ENCODE results near the gene TTC3. TPM values are rescaled to one million over a fixed set of nuclear protein-coding genes. Genes with fewer than 3 reads are reported as not detected.
"Not testable (repeated sequence)": the region's sequence is repeated elsewhere in the genome, so short reads cannot be mapped to it uniquely, and the experiment has no call there.

Gene TTC3
- total RNA-seq, 1 experiment from 2014 or later = 259 TPM

DNA sequence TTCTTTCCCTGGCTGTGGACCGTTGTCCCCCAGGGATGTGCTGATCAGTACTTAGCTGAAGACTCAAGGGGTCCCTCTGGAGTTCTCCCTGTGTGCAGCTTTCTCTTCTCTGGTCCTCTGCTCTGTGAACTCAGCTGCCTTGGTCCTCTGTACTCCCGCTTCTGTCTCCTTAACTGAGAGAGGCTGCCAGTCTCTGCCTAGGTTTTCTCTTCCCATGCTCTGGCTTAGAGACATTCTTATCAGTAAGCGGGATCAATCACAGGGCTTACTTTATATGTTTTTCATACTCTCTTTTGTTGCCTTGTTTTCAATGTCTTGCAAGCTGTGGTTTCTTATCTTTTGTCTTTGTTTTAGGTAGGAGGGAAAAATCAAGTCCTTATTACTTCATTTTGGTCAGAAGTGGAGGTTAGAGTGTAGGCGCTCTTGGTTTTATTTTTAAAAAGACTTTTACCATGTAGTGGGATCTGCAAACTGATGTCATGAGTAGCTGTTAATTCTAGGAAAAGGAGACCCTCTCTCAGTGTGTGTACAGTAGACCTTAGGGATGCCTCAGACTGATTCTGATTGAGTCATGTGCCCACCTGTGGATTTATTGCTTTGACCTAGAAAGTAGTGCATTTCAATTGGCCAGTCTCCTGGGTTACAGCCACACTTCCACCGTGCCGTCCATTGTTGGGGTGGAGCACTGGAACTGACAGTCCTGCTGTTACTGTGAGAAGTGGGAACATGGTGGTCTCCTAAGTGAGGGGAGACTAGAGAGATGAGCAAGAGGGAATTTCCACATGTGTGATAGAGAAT lies 46.6 kb downstream of the TTC3 start:
- Histone ChIP-seq H3K4me1 (replicated peaks) (no peaks in the 10 kb centered on the region), H3K27ac (no peak overlapping the region), H3K9me3 (replicated peaks) (no peaks in the 10 kb centered on the region), H3K36me3 (peaks cover 57% of the 10 kb centered on the region), H3K27me3 (replicated peaks) (no peaks in the 10 kb centered on the region), H3K4me3 (no peak overlapping the region)
- no peak for DNase-seq (ENCODE audit: low read depth in 1 of 2, low spot score in 2 of 2)

DNA sequence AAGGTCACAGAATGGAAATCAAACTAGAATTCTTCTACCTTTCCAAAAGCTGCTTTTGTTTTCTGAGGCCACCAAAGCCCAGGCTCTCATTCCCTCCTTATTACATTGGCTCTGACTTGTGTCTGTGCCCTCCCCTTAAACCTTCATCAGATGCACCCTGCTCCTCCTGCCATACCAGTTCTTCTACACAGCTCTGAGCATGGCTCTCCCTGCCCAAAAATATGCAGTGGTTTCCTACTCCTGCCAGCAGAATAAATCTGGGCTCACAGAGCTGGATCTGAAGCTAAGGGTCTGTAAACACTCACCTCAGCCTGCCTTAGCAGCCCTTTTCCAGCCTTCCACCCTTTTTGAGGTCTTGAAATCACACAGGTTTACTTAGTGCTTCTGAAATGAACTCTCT lies 55.0 kb downstream of the TTC3 start:
- no peak overlapping the region for H3K27ac ChIP-seq
- peaks cover 79% of the 10 kb centered on the region for H3K36me3 ChIP-seq

DNA sequence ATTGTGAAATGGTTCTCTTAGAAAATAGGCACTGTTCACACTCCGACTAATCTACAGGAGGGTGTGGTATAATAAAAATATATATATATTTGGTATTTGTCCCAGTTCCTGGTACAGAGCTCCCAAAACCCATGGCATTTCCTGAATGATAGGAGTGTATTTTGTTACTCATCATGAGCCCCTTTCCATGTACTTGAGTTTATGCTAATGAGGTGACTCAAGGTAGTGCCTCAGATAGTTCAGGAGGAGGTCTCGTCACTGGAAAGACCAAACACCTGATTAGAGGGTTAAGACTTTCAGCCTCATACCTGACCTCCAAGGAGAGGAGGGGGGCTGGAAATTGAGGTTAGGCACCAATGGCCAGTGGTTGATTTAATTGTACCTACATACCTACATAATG lies 57.9 kb downstream of the TTC3 start:
- no peak overlapping the region for H3K27ac ChIP-seq
- H3K27me3 ChIP-seq (replicated peaks) = no peaks in the 10 kb centered on the region
- no peak for DNase-seq (ENCODE audit: low read depth in 1 of 2, low spot score in 2 of 2)
- no peaks in the 10 kb centered on the region for H3K9me3 ChIP-seq (replicated peaks)
- peaks cover 86% of the 10 kb centered on the region for H3K36me3 ChIP-seq
- no peak overlapping the region for H3K4me3 ChIP-seq
- no peaks in the 10 kb centered on the region for H3K4me1 ChIP-seq (replicated peaks)

More for the DNA sequence above, 55.0 kb downstream of the TTC3 start:
- no peaks in the 10 kb centered on the region for H3K27me3 ChIP-seq (replicated peaks)
- no peaks in the 10 kb centered on the region for H3K4me1 ChIP-seq (replicated peaks)
- no peak for DNase-seq (ENCODE audit: low read depth in 1 of 2, low spot score in 2 of 2)
- H3K4me3 ChIP-seq = no peak overlapping the region
- no peaks in the 10 kb centered on the region for H3K9me3 ChIP-seq (replicated peaks)

DNA sequence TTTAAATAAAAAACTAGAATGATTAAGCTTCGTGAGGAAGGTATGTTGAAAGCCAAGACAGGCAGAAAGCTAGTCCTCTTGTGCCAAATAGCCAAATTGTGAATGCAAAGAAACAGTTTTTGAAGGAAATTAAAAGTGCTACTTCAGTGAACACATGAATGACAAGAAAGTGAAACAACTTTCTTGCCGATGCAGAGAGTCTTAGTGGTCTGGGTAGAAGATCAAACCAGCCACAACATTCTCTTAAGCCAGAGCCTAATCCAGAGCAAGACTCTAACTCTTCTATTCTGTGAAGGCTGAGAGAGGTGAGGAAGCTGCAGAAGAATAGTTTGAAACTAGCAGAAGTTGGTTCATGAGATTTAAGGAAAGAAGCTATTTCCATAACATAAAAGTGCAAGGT lies 63.2 kb downstream of the TTC3 start:
- Histone ChIP-seq H3K27ac (no peak overlapping the region), H3K9me3 (replicated peaks) (peaks cover 13% of the 10 kb centered on the region), H3K4me3 (no peak overlapping the region), H3K4me1 (replicated peaks) (peaks cover 15% of the 10 kb centered on the region), H3K36me3 (peaks cover 90% of the 10 kb centered on the region), H3K27me3 (replicated peaks) (no peaks in the 10 kb centered on the region)
- DNase-seq (ENCODE audit: low read depth in 1 of 2, low spot score in 2 of 2) = no peak

DNA sequence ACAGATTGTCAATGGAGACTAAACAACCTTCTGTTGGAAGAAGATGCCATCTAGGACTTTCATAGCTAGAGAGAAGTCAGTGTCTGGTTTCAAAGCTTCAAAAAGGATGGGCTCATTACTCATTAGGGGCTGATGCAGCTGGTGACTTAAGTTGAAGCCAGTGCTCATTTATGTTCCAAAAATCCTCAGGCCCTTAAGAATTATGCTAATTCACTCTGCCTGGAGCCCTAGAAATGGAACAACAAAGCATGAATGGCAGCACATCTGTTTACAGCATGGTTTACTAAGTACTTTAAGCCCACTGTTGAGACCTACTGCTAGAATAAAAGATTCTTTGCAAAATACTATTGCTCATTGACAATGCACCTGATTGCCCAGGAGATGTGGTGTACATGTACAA lies 63.7 kb downstream of the TTC3 start:
- Histone ChIP-seq H3K27me3 (replicated peaks) (no peaks in the 10 kb centered on the region), H3K36me3 (peaks cover 90% of the 10 kb centered on the region), H3K4me1 (replicated peaks) (peaks cover 15% of the 10 kb centered on the region), H3K27ac (no peak overlapping the region), H3K4me3 (no peak overlapping the region), H3K9me3 (replicated peaks) (peaks cover 13% of the 10 kb centered on the region)
- DNase-seq (ENCODE audit: low read depth in 1 of 2, low spot score in 2 of 2) = no peak

DNA sequence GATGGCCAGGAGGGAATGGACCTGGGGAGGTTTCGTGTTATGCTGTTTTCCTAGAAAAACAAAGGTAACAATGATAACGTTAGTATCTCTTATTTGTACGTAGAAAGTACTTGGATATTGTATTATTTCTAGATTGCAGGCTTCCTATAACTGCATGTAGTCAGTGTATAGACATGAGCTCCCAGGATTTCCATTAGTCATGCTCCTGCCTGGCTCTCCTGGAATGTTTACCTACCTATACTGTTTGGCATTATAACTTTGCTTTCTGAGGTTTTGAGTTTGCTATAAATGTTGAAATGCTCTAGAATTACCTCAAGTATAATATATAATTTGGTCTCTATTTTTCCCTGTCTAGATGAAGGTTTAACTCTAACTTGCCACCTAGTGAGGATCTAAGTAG lies 66.1 kb downstream of the TTC3 start:
- Histone ChIP-seq H3K4me3 (no peak overlapping the region), H3K4me1 (replicated peaks) (peaks cover 15% of the 10 kb centered on the region), H3K36me3 (peaks cover 82% of the 10 kb centered on the region), H3K9me3 (replicated peaks) (peaks cover 13% of the 10 kb centered on the region), H3K27me3 (replicated peaks) (no peaks in the 10 kb centered on the region), H3K27ac (no peak overlapping the region)
- no peak for DNase-seq (ENCODE audit: low read depth in 1 of 2, low spot score in 2 of 2)

DNA sequence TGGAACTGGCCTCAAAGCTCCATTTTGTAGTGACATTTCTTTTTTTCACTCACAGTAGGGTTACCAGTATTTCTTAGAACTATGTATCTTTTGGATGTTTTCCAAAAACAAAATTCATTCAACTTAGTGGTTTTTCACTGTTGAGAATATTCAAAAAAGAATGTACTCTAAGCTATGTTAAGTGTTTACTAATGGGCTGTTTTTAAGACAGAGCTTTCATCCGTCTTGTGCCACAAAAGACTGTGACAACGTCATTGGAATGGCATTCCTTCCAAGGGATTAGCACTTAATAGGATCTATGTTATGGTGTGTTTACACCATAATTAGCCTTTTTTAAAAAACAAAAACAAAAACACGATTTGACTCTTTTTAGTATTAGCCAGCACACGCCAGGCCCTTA lies 66.8 kb downstream of the TTC3 start:
- DNase-seq (ENCODE audit: low read depth in 1 of 2, low spot score in 2 of 2) = peak in 1 of 2 experiments; percentile 60
- Histone ChIP-seq H3K36me3 (peaks cover 82% of the 10 kb centered on the region), H3K4me1 (replicated peaks) (peaks cover 15% of the 10 kb centered on the region), H3K27ac (peak overlapping the region; percentile 40), H3K4me3 (no peak overlapping the region), H3K9me3 (replicated peaks) (peaks cover 13% of the 10 kb centered on the region), H3K27me3 (replicated peaks) (no peaks in the 10 kb centered on the region)

DNA sequence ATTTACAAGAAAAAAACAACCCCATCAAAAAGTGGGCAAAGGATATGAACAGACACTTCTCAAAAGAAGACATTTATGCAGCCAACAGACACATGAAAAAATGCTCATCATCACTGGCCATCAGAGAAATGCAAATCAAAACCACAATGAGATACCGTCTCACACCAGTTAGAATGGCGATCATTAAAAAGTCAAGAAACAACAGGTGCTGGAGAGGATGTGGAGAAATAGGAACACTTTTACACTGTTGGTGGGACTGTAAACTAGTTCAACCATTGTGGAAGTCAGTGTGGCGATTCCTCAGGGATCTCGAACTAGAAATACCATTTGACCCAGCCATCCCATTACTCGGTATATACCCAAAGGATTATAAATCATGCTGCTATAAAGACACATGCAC lies 70.3 kb downstream of the TTC3 start:
- H3K27ac ChIP-seq; H3K27me3 ChIP-seq (replicated peaks); DNase-seq (ENCODE audit: low read depth in 1 of 2, low spot score in 2 of 2); H3K9me3 ChIP-seq (replicated peaks); H3K4me3 ChIP-seq: not testable (repeated sequence)
- H3K4me1 ChIP-seq (replicated peaks) = peaks cover 24% of the 10 kb centered on the region
- peaks cover 81% of the 10 kb centered on the region for H3K36me3 ChIP-seq

DNA sequence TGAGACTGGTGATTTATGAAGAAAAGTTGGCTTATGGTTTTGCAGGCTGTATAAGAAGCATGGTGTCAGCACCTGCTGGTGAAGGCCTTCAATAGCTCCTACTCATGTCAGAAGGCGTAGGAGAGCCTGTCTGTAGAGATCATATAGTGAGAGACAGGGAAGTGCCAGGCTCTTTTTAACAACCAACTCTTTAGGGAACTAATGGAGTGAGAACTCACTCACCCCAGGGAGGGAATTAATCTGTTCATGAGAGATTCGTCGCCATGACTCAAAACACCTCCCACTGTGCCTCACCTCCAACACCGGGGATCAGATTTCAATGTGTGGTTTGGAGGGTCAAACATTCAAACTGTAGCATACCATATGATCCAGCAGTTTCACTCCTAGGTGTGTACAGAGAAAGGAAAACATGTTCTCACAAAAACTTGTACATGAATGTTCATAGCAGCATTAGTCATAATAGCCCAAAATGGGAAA lies 72.6 kb downstream of the TTC3 start:
- no peak overlapping the region for H3K4me3 ChIP-seq
- DNase-seq (ENCODE audit: low read depth in 1 of 2, low spot score in 2 of 2) = no peak
- no peak overlapping the region for H3K27ac ChIP-seq
- H3K36me3 ChIP-seq = peaks cover 87% of the 10 kb centered on the region
- no peaks in the 10 kb centered on the region for H3K9me3 ChIP-seq (replicated peaks)
- H3K4me1 ChIP-seq (replicated peaks) = peaks cover 8% of the 10 kb centered on the region
- H3K27me3 ChIP-seq (replicated peaks) = no peaks in the 10 kb centered on the region

DNA sequence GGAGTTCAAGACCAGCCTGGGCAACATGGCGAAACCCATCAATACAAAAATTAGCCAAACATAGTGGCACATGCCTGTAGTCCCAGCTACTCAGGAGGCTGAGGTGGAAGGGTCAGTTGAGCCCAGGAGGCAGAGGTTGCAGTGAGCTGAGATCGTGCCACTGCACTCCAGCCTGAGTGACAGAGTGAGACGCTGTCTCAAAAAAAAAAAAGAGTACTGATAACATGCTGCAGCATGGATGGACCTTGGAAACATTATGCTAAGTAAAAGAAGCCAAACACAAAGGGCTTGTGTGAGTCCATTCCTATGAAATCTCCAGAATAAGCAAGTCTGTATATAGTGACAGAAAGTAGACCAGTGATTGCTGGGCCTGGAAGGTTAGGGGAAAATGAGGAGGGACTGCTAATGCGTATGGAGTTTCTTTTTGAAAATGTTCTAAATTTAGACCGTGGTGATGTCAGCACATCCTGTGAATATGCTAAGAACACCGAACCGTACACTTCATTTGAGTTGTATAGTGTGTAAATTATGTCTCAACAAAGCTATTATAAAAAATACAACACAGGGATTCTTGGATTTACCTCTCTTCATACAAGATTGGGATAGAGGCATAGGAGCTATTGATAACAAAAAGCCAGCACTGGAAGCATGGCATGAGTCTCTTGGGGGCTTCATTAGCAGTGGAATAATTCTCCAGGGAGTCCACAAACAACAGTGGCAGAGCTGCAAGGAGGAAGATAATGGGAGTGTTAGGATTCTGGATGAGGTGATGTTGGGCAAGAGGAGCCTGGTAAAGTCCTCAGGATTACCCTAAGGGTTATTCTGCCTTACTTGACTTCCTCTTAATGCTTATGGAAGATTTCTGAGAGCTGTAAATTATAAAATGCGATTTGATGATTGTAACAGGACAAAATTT lies 73.5 kb downstream of the TTC3 start:
- Histone ChIP-seq H3K27ac (no peak overlapping the region), H3K36me3 (peaks cover 82% of the 10 kb centered on the region), H3K4me1 (replicated peaks) (peaks cover 8% of the 10 kb centered on the region), H3K4me3 (no peak overlapping the region), H3K9me3 (replicated peaks) (no peaks in the 10 kb centered on the region), H3K27me3 (replicated peaks) (no peaks in the 10 kb centered on the region)
- no peak for DNase-seq (ENCODE audit: low read depth in 1 of 2, low spot score in 2 of 2)

DNA sequence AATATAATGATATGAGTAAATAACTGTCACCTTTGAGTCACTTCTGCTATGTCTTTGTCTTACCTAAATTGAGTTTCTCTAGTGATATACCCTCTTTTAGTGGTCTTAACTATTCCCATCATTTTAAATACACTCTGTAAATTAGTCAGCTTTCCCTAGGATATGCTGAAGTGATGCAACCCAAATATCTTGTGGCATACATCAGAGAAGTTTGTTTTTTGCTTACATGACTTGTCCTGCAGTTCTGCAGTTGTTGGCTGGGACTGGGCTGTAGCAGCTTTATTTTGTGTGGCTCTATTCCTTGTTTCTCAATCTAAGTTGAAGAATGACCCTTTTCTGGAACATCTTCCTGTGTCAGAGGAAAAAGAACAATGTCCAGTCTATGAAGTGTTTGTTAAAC lies 76.4 kb downstream of the TTC3 start:
- DNase-seq (ENCODE audit: low read depth in 1 of 2, low spot score in 2 of 2) = no peak
- H3K4me1 ChIP-seq (replicated peaks) = peaks cover 28% of the 10 kb centered on the region
- no peak overlapping the region for H3K27ac ChIP-seq
- H3K27me3 ChIP-seq (replicated peaks) = no peaks in the 10 kb centered on the region
- peaks cover 83% of the 10 kb centered on the region for H3K36me3 ChIP-seq
- no peak overlapping the region for H3K4me3 ChIP-seq
- H3K9me3 ChIP-seq (replicated peaks) = no peaks in the 10 kb centered on the region

DNA sequence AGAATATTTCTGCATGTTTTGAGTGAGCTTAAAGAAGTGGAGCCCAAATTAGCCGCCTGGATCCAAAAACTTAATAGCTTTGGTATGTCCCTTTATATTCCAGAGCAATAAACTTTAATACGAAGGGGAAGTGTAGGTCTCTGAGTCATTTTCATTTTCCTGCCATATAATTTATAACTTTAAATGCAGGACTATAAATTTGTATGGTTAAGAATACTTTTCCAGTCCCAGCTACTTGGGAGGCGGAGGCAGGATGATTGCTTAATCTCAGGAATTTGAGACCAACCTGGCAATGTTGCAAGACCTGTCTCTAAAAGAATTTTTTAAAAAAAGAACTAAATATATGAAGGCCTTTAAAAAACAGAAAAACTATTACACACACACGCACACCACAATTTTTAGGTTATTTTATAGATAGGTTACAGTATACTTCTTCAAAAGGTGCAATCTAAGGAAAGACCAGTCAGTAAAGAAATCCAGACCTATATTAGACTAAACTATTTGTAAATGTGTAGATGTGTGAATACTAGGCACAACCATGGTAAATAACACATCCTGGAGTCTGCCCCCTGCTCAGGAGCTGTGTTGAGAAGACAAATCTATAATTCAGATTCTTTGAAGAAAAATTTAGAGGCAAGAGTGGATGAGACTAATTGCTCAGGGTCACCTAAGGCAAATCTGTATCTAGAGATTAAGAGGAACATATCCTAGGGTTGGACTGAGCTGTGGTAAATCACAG lies 80.3 kb downstream of the TTC3 start:
- H3K9me3 ChIP-seq (replicated peaks) = no peaks in the 10 kb centered on the region
- H3K36me3 ChIP-seq = peaks cover 80% of the 10 kb centered on the region
- H3K27ac ChIP-seq = peak overlapping the region; percentile 41
- no peak overlapping the region for H3K4me3 ChIP-seq
- H3K4me1 ChIP-seq (replicated peaks) = peaks cover 29% of the 10 kb centered on the region
- no peaks in the 10 kb centered on the region for H3K27me3 ChIP-seq (replicated peaks)
- DNase-seq (ENCODE audit: low read depth in 1 of 2, low spot score in 2 of 2) = peak in 1 of 2 experiments; percentile 56

DNA sequence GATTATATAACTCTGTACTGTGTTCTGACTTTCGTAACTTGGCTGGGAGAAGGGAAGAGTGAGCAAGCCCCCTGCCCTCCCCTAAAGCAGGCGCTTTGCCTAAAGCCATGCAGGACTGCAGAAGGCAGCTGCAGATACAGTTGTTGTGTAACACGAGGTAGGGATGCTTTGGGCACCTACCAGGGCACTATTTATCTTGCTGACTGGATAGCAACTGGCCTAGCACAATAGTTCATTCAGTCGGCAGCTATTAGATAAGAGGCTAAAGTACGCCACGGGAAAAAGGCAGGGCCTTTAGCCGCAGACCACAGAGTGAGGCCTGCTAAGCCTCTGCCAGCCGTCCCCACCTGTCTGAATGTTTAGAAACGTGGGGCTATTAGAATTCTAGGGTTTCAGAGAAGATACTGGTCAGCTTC lies 80.9 kb downstream of the TTC3 start:
- Histone ChIP-seq H3K27ac (peak overlapping the region; percentile 41), H3K4me3 (no peak overlapping the region), H3K27me3 (replicated peaks) (no peaks in the 10 kb centered on the region), H3K36me3 (peaks cover 80% of the 10 kb centered on the region), H3K9me3 (replicated peaks) (no peaks in the 10 kb centered on the region), H3K4me1 (replicated peaks) (peaks cover 29% of the 10 kb centered on the region)
- no peak for DNase-seq (ENCODE audit: low read depth in 1 of 2, low spot score in 2 of 2)
